SK-N-SH (cell line): ENCODE data around the gene MRNIP. TPM values are rescaled to one million over a fixed set of nuclear protein-coding genes. Genes with fewer than 3 reads are reported as not detected.

ENCODE experiments used
- CTCF ChIA-PET: fragments of 300-600, 350-600 bp; formaldehyde crosslinking; extraction: SDS; loops from one replicate; lab custom pipeline; 2021; lab: Yijun Ruan, JAX
- POLR2A ChIA-PET: fragments of 350-600 bp; sonication (Branson Sonifier 250); formaldehyde crosslinking; extraction: SDS; loops from one replicate; lab custom pipeline; 2020; ENCODE audit warnings: antibody characterized with exemption, inconsistent platforms; lab: Yijun Ruan, JAX
- DNase-seq: peaks from one replicate; pipeline ENCODE4 v3.0.0; 2012
- H2AFZ ChIP-seq: fragments of 200-600 bp; sonication (generic); 2 replicates; pipeline ENCODE4 v1.8.1; 2016; ENCODE audit warnings: antibody characterized with exemption, mild to moderate bottlenecking, low read depth
- H3F3A ChIP-seq: fragments of 200-600 bp; sonication (generic); replicated peaks from 2 replicates; pipeline ENCODE3; 2016; ENCODE audit warnings: antibody characterized with exemption, mild to moderate bottlenecking; ENCODE audit not compliant: insufficient read depth
- H3K27ac ChIP-seq, 2 experiments: fragments of 200-500 bp in 1 of 2; fragments of 200-600 bp in 1 of 2; sonication (Bioruptor generic) in 1 of 2; sonication (generic), shearing (Covaris generic) in 1 of 2; 2 replicates each; pipeline versions ENCODE4 v1.5.1 to v1.6.1; 2014 to 2016; ENCODE audit warnings: low read depth in 2 of 2, inconsistent platforms in 1 of 2, low read length in 1 of 2, mild to moderate bottlenecking in 1 of 2, mixed read lengths in 1 of 2
- H3K27me3 ChIP-seq: fragments of 200-600 bp; sonication (generic), shearing (Covaris generic); 2 replicates; pipeline ENCODE4 v1.6.1; 2016; ENCODE audit warnings: mixed run types; ENCODE audit not compliant: insufficient read depth
- H3K36me3 ChIP-seq, 2 experiments: fragments of 200-500 bp in 1 of 2; fragments of 200-600 bp in 1 of 2; sonication (Bioruptor generic) in 1 of 2; sonication (generic) in 1 of 2; replicated peaks in 1 of 2; 2 replicates each; pipeline versions ENCODE3 to v1.5.1; 2014 to 2016; ENCODE audit warnings: low read length in 1 of 2, mild to moderate bottlenecking in 1 of 2; ENCODE audit not compliant: insufficient read depth in 2 of 2, control insufficient read depth in 1 of 2
- H3K4me1 ChIP-seq, 2 experiments: fragments of 200-500 bp in 1 of 2; fragments of 200-600 bp in 1 of 2; sonication (Bioruptor generic) in 1 of 2; sonication (generic), shearing (Covaris generic) in 1 of 2; 2 replicates each; pipeline versions ENCODE4 v1.5.1 to v1.6.1; 2014 to 2016; ENCODE audit warnings: low read depth in 1 of 2, low read length in 1 of 2, mixed run types in 1 of 2; ENCODE audit not compliant: insufficient read depth in 2 of 2, control insufficient read depth in 1 of 2
- H3K4me2 ChIP-seq: fragments of 200-600 bp; sonication (generic), shearing (Covaris generic); 2 replicates; pipeline ENCODE4 v1.6.1; 2017; ENCODE audit warnings: mixed run types
- H3K4me3 ChIP-seq, 2 experiments: fragments of 200-500 bp in 1 of 2; fragments of 200-600 bp in 1 of 2; sonication (Bioruptor generic) in 1 of 2; sonication (generic), shearing (Covaris generic) in 1 of 2; 2 replicates each; pipeline versions ENCODE4 v1.5.1 to v1.8.1; 2014 to 2016; ENCODE audit warnings: low read depth in 2 of 2, inconsistent platforms in 1 of 2, low read length in 1 of 2, mild to moderate bottlenecking in 1 of 2, mixed read lengths in 1 of 2, moderate library complexity in 1 of 2
- H3K79me2 ChIP-seq: fragments of 200-600 bp; sonication (generic); 2 replicates; pipeline ENCODE4 v1.8.1; 2017; ENCODE audit warnings: mild to moderate bottlenecking; ENCODE audit not compliant: insufficient read depth
- H3K9ac ChIP-seq: fragments of 200-600 bp; sonication (generic); 2 replicates; pipeline ENCODE4 v1.6.1; 2017; ENCODE audit warnings: mixed run types
- H3K9me2 ChIP-seq: fragments of 200-600 bp; sonication (generic); 2 replicates; pipeline ENCODE4 v1.6.1; 2017; ENCODE audit warnings: mixed run types
- H3K9me3 ChIP-seq: fragments of 200-600 bp; sonication (generic); 2 replicates; pipeline ENCODE4 v1.6.1; 2017; ENCODE audit warnings: mixed run types, mild to moderate bottlenecking, moderate library complexity
- H4K20me1 ChIP-seq: fragments of 200-600 bp; sonication (generic); 2 replicates; pipeline ENCODE4 v1.6.1; 2017; ENCODE audit warnings: mild to moderate bottlenecking, mixed run types; ENCODE audit not compliant: insufficient read depth
- EP300 ChIP-seq, 2 experiments: IDR thresholded peaks; 2 replicates each; pipeline versions ENCODE4 v1.4.0 to v1.6.1; 2012; ENCODE audit warnings: borderline replicate concordance in 1 of 2, low read depth in 1 of 2, low read length in 1 of 2
- EZH2phosphoT487 ChIP-seq: fragments of 200-600 bp; sonication (generic); IDR thresholded peaks from 2 replicates; pipeline ENCODE4 v1.6.1; 2017; ENCODE audit warnings: low read depth, mixed run types, mild to moderate bottlenecking, antibody characterized with exemption, moderate library complexity, borderline replicate concordance
- FOSL2 ChIP-seq: IDR thresholded peaks from 2 replicates; pipeline ENCODE4 v1.4.0; 2012; ENCODE audit warnings: low read depth, mild to moderate bottlenecking, moderate library complexity, borderline replicate concordance
- GABPA ChIP-seq: IDR thresholded peaks from 2 replicates; pipeline ENCODE4 v1.4.0; 2012; ENCODE audit warnings: low read depth, mild to moderate bottlenecking
- GATA2 ChIP-seq: sonication (generic); formaldehyde crosslinking; IDR thresholded peaks from 2 replicates; pipeline ENCODE4 v1.5.0; 2020; ENCODE audit warnings: mild to moderate bottlenecking, missing genetic modification reagents
- MEF2A ChIP-seq: IDR thresholded peaks from 2 replicates; pipeline ENCODE4 v1.4.0; 2012; ENCODE audit warnings: low read depth, borderline replicate concordance
- MXI1 ChIP-seq: IDR thresholded peaks from 2 replicates; pipeline ENCODE4 v1.6.1; 2012; ENCODE audit warnings: mild to moderate bottlenecking, low read depth, low read length, improper control_type of control experiment
- NRF1 ChIP-seq: IDR thresholded peaks from 2 replicates; pipeline ENCODE4 v1.6.1; 2012; ENCODE audit warnings: low read depth, mild to moderate bottlenecking, low read length
- RFX5 ChIP-seq: IDR thresholded peaks from 2 replicates; pipeline ENCODE4 v1.6.1; 2012; ENCODE audit warnings: mild to moderate bottlenecking, improper control_type of control experiment, low read length
- RXRA ChIP-seq: IDR thresholded peaks from 2 replicates; pipeline ENCODE4 v1.4.0; 2012; ENCODE audit warnings: low read depth, mild to moderate bottlenecking, borderline replicate concordance
- TAF1 ChIP-seq: IDR thresholded peaks from 2 replicates; pipeline ENCODE4 v1.6.1; 2012; ENCODE audit warnings: low read depth, mild to moderate bottlenecking, low read length, moderate library complexity, borderline replicate concordance
- WGBS: methylation state at CpG from one replicate; pipeline ENCODE4 v1.1.6; 2017; ENCODE audit warnings: low lambda C conversion rate; 5-methylcytosine and 5-hydroxymethylcytosine counted together
- polyA plus RNA-seq, 3 experiments: library from polyadenylated mRNA; depleted of rRNA; stranded (reverse); fragments of >200 nt; gene quantifications; 2 replicates each; pipeline ENCODE4 v1.2.3, GENCODE V29; 2012
- TF ChIP-seq, protein P1 (sequence below): IDR thresholded peaks from 2 replicates; pipeline ENCODE4 v1.4.0; 2012; ENCODE audit warnings: low read depth, borderline replicate concordance
- TF ChIP-seq, protein P2 (sequence below): fragments of 200-600 bp; sonication (generic); IDR thresholded peaks from 2 replicates; pipeline ENCODE4 v1.6.1; 2017; ENCODE audit warnings: antibody characterized with exemption, mild to moderate bottlenecking, moderate library complexity
- TF ChIP-seq, protein P3 (sequence below): IDR thresholded peaks from 2 replicates; pipeline ENCODE4; 2012

Gene MRNIP
- polyA plus RNA-seq, 1 of the 3 experiments (the other 2 are of a cell fraction): 32.8 TPM

DNA sequence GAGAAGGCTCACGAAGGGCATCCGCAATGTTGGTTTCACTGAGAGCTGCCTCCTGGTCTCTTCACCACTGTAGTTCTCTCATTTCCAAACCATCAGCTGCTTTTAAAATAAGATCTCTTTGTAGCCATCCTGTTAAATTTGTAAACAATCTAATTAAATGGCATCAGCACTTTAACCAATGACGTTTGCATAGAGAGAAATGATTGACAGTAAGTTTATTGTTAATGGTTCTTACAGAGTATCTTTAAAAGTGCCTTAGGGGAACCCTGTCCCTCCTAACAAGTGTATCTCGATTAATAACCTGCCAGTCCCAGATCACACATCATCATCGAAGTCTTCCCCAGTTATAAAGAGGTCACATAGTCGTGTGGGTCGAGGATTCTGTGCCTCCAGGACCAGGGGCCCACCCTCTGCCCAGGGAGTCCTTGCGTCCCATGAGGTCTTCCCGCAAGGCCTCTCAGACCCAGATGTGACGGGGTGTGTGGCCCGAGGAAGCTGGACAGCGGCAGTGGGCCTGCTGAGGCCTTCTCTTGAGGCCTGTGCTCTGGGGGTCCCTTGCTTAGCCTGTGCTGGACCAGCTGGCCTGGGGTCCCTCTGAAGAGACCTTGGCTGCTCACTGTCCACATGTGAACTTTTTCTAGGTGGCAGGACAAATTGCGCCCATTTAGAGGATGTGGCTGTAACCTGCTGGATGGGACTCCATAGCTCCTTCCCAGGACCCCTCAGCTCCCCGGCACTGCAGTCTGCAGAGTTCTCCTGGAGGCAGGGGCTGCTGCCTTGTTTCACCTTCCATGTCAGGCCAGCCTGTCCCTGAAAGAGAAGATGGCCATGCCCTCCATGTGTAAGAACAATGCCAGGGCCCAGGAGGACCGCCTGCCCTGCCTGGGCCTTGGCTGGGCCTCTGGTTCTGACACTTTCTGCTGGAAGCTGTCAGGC lies 21.3 kb downstream of the MRNIP start:
- Histone ChIP-seq H3K79me2 (peaks cover 2% of the 10 kb centered on the region; the same call in 1 of the 2 replicates), H2AFZ (no peak overlapping the region), H3K9ac (no peak overlapping the region), H3K9me3 (no peaks in the 10 kb centered on the region), H3K4me3 (no peak overlapping the region), H3K27me3 (no peaks in the 10 kb centered on the region), H3F3A (peaks cover 43% of the 10 kb centered on the region), H3K9me2 (no peaks in the 10 kb centered on the region), H3K27ac (peak overlapping the region in 1 of 2 experiments; percentile 39; a peak in 3 of 4 replicates), H3K4me2 (no peak overlapping the region), H3K36me3 (peaks cover 37 to 40% of the 10 kb centered on the region in 2 experiments), H3K4me1 (no peaks in the 10 kb centered on the region; a peak in 1 of 4 replicates), H4K20me1 (peaks cover 25% of the 10 kb centered on the region)
- no peak for DNase-seq
- 86% methylated on average over 13 of the region's 15 CpGs for WGBS
- POLR2A ChIA-PET: interaction anchor here (1.9 kb wide), 1 partner anchor 10 kb away, joined by 7 read pairs; no protein-coding TSS in a partner anchor
- CTCF ChIA-PET: interaction anchor here (0.7 to 1.2 kb wide), 2 partner anchors 9 to 12 kb away, joined by 3 read pairs; no protein-coding TSS in a partner anchor
- TF ChIP-seq EP300 (IDR thresholded peaks at IDR 0.05; ENCODE audit: borderline replicate concordance in 1 of 2, low read depth in 1 of 2, low read length in 1 of 2) (no peak), MEF2A (no peak), TAF1 (no peak), RXRA (no peak), MXI1 (no peak), FOSL2 (no peak), EZH2phosphoT487 (no peak), GABPA (no peak), GATA2 (no peak), RFX5 (no peak), NRF1 (no peak)
- TF ChIP-seq, protein P1, sequence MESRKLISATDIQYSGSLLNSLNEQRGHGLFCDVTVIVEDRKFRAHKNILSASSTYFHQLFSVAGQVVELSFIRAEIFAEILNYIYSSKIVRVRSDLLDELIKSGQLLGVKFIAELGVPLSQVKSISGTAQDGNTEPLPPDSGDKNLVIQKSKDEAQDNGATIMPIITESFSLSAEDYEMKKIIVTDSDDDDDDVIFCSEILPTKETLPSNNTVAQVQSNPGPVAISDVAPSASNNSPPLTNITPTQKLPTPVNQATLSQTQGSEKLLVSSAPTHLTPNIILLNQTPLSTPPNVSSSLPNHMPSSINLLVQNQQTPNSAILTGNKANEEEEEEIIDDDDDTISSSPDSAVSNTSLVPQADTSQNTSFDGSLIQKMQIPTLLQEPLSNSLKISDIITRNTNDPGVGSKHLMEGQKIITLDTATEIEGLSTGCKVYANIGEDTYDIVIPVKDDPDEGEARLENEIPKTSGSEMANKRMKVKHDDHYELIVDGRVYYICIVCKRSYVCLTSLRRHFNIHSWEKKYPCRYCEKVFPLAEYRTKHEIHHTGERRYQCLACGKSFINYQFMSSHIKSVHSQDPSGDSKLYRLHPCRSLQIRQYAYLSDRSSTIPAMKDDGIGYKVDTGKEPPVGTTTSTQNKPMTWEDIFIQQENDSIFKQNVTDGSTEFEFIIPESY: no peak
- TF ChIP-seq, protein P2, sequence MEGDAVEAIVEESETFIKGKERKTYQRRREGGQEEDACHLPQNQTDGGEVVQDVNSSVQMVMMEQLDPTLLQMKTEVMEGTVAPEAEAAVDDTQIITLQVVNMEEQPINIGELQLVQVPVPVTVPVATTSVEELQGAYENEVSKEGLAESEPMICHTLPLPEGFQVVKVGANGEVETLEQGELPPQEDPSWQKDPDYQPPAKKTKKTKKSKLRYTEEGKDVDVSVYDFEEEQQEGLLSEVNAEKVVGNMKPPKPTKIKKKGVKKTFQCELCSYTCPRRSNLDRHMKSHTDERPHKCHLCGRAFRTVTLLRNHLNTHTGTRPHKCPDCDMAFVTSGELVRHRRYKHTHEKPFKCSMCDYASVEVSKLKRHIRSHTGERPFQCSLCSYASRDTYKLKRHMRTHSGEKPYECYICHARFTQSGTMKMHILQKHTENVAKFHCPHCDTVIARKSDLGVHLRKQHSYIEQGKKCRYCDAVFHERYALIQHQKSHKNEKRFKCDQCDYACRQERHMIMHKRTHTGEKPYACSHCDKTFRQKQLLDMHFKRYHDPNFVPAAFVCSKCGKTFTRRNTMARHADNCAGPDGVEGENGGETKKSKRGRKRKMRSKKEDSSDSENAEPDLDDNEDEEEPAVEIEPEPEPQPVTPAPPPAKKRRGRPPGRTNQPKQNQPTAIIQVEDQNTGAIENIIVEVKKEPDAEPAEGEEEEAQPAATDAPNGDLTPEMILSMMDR: no peak
- TF ChIP-seq, protein P3, sequence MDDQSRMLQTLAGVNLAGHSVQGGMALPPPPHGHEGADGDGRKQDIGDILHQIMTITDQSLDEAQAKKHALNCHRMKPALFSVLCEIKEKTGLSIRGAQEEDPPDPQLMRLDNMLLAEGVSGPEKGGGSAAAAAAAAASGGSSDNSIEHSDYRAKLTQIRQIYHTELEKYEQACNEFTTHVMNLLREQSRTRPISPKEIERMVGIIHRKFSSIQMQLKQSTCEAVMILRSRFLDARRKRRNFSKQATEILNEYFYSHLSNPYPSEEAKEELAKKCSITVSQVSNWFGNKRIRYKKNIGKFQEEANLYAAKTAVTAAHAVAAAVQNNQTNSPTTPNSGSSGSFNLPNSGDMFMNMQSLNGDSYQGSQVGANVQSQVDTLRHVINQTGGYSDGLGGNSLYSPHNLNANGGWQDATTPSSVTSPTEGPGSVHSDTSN: no peak
